Muscle layer of colon (tissue), 2 donors: ENCODE results near the gene CTNNA2.

ENCODE experiments used
- H3K27ac ChIP-seq: one replicate; pipeline ENCODE4 v1.7.0; 2013; ENCODE audit warnings: low read depth, mild to moderate bottlenecking, low read length, moderate library complexity
- H3K27me3 ChIP-seq, 2 donors: one replicate each; pipeline ENCODE4 v1.7.0; 2013; ENCODE audit warnings: low read length in 2 of 2, mild to moderate bottlenecking in 2 of 2; ENCODE audit not compliant: insufficient read depth in 2 of 2, control insufficient read depth in 1 of 2
- H3K36me3 ChIP-seq: one replicate; pipeline ENCODE4 v1.7.0; 2013; ENCODE audit warnings: mild to moderate bottlenecking, low read length; ENCODE audit not compliant: insufficient read depth
- H3K4me1 ChIP-seq: one replicate; pipeline ENCODE4 v1.7.0; 2013; ENCODE audit warnings: mild to moderate bottlenecking, low read length; ENCODE audit not compliant: insufficient read depth
- H3K4me3 ChIP-seq, 2 donors: one replicate each; pipeline ENCODE4 v1.7.0; 2013; ENCODE audit warnings: low read length in 2 of 2, low read depth in 1 of 2, mild to moderate bottlenecking in 1 of 2, moderate library complexity in 1 of 2
- H3K9ac ChIP-seq: one replicate; pipeline ENCODE4 v1.7.0; 2013; ENCODE audit warnings: low read length
- H3K9me3 ChIP-seq: one replicate; pipeline ENCODE4 v1.7.0; 2013; ENCODE audit warnings: mild to moderate bottlenecking, low read length
- donor health status: abdominal sarcoma.
- donor health status: Adenocarcinoma of cecum.

CTNNA2 gene

GRCh38 chr2:80300954-80301353, 788.1 kb downstream of the CTNNA2 start:
- Histone ChIP-seq H3K9ac (no peak overlapping the region), H3K9me3 (no peaks in the 10 kb centered on the region), H3K36me3 (no peaks in the 10 kb centered on the region), H3K27ac (no peak overlapping the region), H3K27me3 (peaks cover 20 to 34% of the 10 kb centered on the region in 2 donors), H3K4me3 (no peak overlapping the region), H3K4me1 (peaks cover 21% of the 10 kb centered on the region)

DNA sequence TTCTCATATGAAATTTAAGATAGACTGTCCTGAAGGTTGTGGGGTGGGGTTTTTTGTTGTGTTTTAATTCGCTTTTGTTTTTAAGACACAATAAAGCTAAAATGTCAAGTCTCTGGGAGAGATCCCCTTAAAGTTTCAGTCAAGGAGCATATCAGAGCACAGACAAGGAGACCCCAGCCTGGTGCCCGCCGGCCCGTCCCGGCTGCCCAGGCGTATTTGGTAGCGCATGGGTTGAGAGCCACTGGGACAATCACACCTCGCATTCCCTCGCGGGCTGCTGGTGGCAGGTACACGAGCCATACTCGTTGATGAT, 789.1 kb downstream of the CTNNA2 start:
- Histone ChIP-seq H3K4me1 (peaks cover 21% of the 10 kb centered on the region), H3K9me3 (no peaks in the 10 kb centered on the region), H3K27me3 (peaks cover 20 to 34% of the 10 kb centered on the region in 2 donors), H3K27ac (no peak overlapping the region), H3K9ac (no peak overlapping the region), H3K4me3 (no peak overlapping the region), H3K36me3 (no peaks in the 10 kb centered on the region)

DNA sequence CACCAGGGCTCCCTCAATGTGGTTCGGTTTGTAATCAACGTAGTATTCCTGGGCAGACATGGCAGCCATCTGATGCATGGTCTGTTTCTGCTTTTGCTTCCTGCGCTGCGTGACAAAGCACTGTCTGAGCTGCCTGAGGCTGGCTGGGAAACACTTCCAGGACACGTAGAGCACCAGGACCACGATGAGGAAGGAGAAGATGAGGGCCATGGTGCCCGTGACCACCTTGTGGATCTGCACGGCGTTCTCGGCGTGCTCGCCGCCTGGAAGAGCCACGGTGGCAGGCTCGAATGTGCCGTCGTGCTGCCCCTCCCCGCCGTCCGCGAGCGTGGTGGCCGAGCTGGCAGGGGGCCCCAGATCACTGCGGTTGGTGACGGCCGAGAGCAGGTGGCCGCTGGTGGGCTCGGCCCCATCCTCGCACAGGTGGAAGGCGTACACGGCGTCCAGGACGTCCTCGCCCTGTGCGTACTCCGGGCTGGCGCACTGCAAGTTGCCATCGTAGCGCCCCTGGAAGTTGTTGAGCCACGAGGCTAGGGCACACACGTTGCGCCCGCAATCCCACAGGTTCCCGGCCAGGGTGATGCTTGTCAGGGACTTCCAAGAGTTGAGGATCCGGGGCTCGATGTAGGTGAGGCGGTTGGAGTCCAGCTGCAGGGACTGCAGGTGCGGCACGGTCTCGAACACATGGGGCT, 789.6 kb downstream of the CTNNA2 start:
- Histone ChIP-seq H3K9ac (no peak overlapping the region), H3K27ac (no peak overlapping the region)

DNA sequence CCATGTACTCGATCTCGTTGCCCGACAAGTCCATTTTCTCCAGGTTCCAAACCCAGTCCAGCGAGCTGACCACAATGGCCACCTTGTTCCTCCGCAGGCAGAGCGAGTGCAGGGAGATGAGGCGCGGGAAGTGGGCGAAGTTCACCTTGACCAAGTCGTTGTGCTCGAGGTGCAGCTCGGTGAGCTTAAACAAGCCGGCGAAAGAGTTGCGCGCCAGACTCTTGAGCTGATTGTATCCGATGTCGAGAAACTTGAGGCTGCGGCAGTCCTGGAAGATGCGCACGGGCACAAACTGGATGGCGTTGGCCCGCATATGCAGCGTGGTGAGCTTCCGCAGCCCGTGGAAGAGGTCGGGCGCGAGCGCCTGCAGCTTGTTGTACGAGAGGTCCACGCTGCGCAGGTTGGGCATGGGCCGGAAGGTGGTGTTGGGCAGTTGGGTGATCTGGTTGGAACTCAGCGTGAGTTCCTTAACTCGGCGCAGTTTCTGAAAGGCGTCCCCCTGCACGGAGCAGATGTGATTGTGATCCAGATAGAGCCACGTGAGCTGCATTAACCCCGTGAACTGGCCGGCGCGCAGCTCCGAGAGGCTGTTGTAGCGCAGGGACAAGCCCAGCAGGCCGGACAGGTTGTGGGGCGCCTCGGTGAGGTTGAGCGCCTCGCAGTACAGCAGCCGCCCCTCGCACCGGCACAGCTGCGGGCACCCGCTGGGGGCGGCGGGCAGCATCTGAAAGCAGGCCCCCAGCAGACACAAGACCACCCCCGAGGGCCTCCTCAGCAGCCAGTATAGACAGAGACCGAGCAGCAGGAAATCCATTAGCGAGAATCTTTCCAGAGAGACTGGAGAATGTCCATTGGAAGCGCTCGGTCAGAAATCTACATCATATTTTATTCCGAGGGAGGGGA, 790.4 kb downstream of the CTNNA2 start:
- no peaks in the 10 kb centered on the region for H3K36me3 ChIP-seq
- peaks cover 21% of the 10 kb centered on the region for H3K4me1 ChIP-seq
- no peaks in the 10 kb centered on the region for H3K9me3 ChIP-seq
- no peak overlapping the region for H3K27ac ChIP-seq
- peak overlapping the region; percentile 25 to 45 for H3K4me3 ChIP-seq
- H3K9ac ChIP-seq = no peak overlapping the region
- H3K27me3 ChIP-seq = peaks cover 20 to 34% of the 10 kb centered on the region in 2 donors

More for the DNA sequence above, 789.6 kb downstream of the CTNNA2 start:
- H3K4me1 ChIP-seq = peaks cover 21% of the 10 kb centered on the region
- peaks cover 20 to 34% of the 10 kb centered on the region in 2 donors for H3K27me3 ChIP-seq
- no peaks in the 10 kb centered on the region for H3K9me3 ChIP-seq
- no peaks in the 10 kb centered on the region for H3K36me3 ChIP-seq
- H3K4me3 ChIP-seq = peak overlapping the region in 1 of 2 donors; percentile 45

GRCh38 chr2:80303909-80304837, 791.3 kb downstream of the CTNNA2 start, which contains the start of gene LRRTM1:
Gene LRRTM1, minus strand, starts transcription at chr2:80304752. Its CDS starts 933 bp downstream, at chr2:80303819.
- H3K4me3 ChIP-seq = peak within 1 kb of the TSS; percentile 25 to 45

DNA sequence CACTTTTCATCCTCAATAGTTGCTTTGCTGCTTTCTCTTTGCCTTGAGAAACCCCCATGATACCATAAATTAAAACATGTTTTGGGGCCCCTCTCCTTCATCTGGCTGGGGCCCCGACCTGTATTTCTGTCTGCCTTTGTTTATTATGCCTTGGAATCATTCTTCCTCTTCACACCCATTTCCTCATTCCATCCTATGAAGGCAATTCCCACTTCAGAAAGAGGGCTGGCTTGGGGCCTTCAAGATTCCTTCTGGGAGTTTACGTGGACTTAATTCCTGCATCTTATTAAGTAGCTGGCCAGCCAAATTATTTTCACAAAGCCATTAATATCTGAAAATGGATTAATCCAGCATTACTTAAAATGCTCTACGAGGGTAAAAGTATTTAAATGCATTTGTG, 798.5 kb downstream of the CTNNA2 start:
- no peaks in the 10 kb centered on the region for H3K27me3 ChIP-seq
- no peak overlapping the region for H3K9ac ChIP-seq
- H3K4me1 ChIP-seq = no peaks in the 10 kb centered on the region
- H3K4me3 ChIP-seq = no peak overlapping the region
- H3K9me3 ChIP-seq = no peaks in the 10 kb centered on the region
- H3K36me3 ChIP-seq = no peaks in the 10 kb centered on the region
- H3K27ac ChIP-seq = no peak overlapping the region

More at GRCh38 chr2:80303909-80304837, 791.3 kb downstream of the CTNNA2 start, which contains the start of gene LRRTM1:
- Histone ChIP-seq H3K9ac (no peak within 1 kb of the TSS), H3K27me3 (peaks cover 20 to 34% of the 10 kb centered on the region in 2 donors), H3K36me3 (no peaks in the 10 kb centered on the region), H3K27ac (no peak within 1 kb of the TSS), H3K9me3 (no peaks in the 10 kb centered on the region), H3K4me1 (peaks cover 21% of the 10 kb centered on the region)

- H3K27ac ChIP-seq = no peak overlapping the region
- H3K9me3 ChIP-seq = no peaks in the 10 kb centered on the region
These were observed 799.5 kb downstream of the CTNNA2 start for GRCh38 chr2:80312282-80312839.

GRCh38 chr2:80322311-80322920, 809.6 kb downstream of the CTNNA2 start:
- H3K9ac ChIP-seq = no peak overlapping the region

More at GRCh38 chr2:80312282-80312839, 799.5 kb downstream of the CTNNA2 start:
- H3K36me3 ChIP-seq = no peaks in the 10 kb centered on the region
- no peaks in the 10 kb centered on the region for H3K4me1 ChIP-seq
- no peak overlapping the region for H3K9ac ChIP-seq
- no peaks in the 10 kb centered on the region for H3K27me3 ChIP-seq
- H3K4me3 ChIP-seq = no peak overlapping the region

GRCh38 chr2:80322958-80323357, 810.1 kb downstream of the CTNNA2 start:
- Histone ChIP-seq H3K9ac (no peak overlapping the region), H3K4me3 (no peak overlapping the region)

More at GRCh38 chr2:80322311-80322920, 809.6 kb downstream of the CTNNA2 start:
- H3K27me3 ChIP-seq = no peaks in the 10 kb centered on the region
- no peaks in the 10 kb centered on the region for H3K9me3 ChIP-seq
- no peaks in the 10 kb centered on the region for H3K36me3 ChIP-seq
- H3K4me1 ChIP-seq = no peaks in the 10 kb centered on the region
- no peak overlapping the region for H3K27ac ChIP-seq
- no peak overlapping the region for H3K4me3 ChIP-seq

DNA sequence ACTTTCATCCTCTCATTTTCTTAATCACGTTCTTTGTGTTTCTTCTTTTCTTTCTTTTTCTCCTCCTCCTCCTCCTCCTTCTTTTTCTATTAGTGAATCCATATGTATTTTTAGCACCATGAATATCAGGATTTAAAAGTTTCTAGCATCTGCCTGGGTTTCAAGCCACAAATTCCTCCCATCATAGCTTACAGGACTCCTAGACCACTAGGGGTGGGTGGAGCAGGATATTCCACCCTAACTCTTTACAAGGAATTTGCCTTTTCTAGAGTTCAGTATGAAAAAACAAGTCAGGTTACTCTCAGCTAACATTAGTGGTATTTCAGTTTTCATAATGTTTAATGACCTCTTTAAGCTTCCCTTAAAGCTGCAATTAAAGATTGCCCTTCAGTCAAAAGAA, 810.8 kb downstream of the CTNNA2 start:
- no peaks in the 10 kb centered on the region for H3K27me3 ChIP-seq
- H3K27ac ChIP-seq = no peak overlapping the region
- no peak overlapping the region for H3K9ac ChIP-seq
- no peak overlapping the region for H3K4me3 ChIP-seq
- no peaks in the 10 kb centered on the region for H3K4me1 ChIP-seq
- H3K36me3 ChIP-seq = no peaks in the 10 kb centered on the region
- H3K9me3 ChIP-seq = no peaks in the 10 kb centered on the region

More at GRCh38 chr2:80322958-80323357, 810.1 kb downstream of the CTNNA2 start:
- no peaks in the 10 kb centered on the region for H3K27me3 ChIP-seq
- H3K4me1 ChIP-seq = no peaks in the 10 kb centered on the region
- H3K27ac ChIP-seq = no peak overlapping the region
- H3K9me3 ChIP-seq = no peaks in the 10 kb centered on the region
- H3K36me3 ChIP-seq = no peaks in the 10 kb centered on the region
